ENCODE measurements around the gene RAPH1.

The RAPH1 gene

GRCh38 chr2:203580844-203581243, 45.7 kb upstream of the RAPH1 start:
- no peak overlapping the region for H3K4me3 ChIP-seq
- H3K36me3 ChIP-seq, result no peaks in the 10 kb centered on the region
- H3K4me1 ChIP-seq, result peaks cover 3 to 74% (median 50%) of the 10 kb centered on the region in 4 donors
- H3K9me3 ChIP-seq, result no peaks in the 10 kb centered on the region
- intact Hi-C loops (cut with DNase I; ENCODE audit: low total_unique reads), result loop anchor here (5.0 to 10.0 kb wide), 2 partner anchors 44 to 104 kb away; partner anchors contain the start of gene RAPH1
- H3K27me3 ChIP-seq, result no peaks in the 10 kb centered on the region
- no peak for TF ChIP-seq CTCF (IDR thresholded peaks at IDR 0.05)
- DNase-seq, result no peak
- peak overlapping the region; percentile 69 to 76 for H3K27ac ChIP-seq

GRCh38 chr2:203579730-203580129, 44.6 kb upstream of the RAPH1 start:
- TF ChIP-seq CTCF (IDR thresholded peaks at IDR 0.05), result no peak
- Histone ChIP-seq H3K4me1 (peaks cover 3 to 66% (median 46%) of the 10 kb centered on the region in 4 donors), H3K27me3 (no peaks in the 10 kb centered on the region), H3K4me3 (no peak overlapping the region), H3K36me3 (no peaks in the 10 kb centered on the region), H3K27ac (peak overlapping the region; percentile 69 to 76), H3K9me3 (no peaks in the 10 kb centered on the region)
- intact Hi-C loops (cut with DNase I; ENCODE audit: low total_unique reads), result loop anchor here (5.0 to 10.0 kb wide), 2 partner anchors 42 to 105 kb away; partner anchors contain the start of gene RAPH1
- no peak for DNase-seq

GRCh38 chr2:203578759-203579643, 43.9 kb upstream of the RAPH1 start:
- Histone ChIP-seq H3K36me3 (no peaks in the 10 kb centered on the region), H3K9me3 (no peaks in the 10 kb centered on the region), H3K27ac (peak overlapping the region; percentile 69 to 76), H3K4me3 (no peak overlapping the region), H3K4me1 (peaks cover 3 to 59% (median 40%) of the 10 kb centered on the region in 4 donors), H3K27me3 (no peaks in the 10 kb centered on the region)
- intact Hi-C loops (cut with DNase I; ENCODE audit: low total_unique reads), result no loop called here
- DNase-seq, result no peak
- peak in 1 of 2 experiments; percentile 22 for TF ChIP-seq CTCF (IDR thresholded peaks at IDR 0.05)

- Histone ChIP-seq H3K4me1 (peaks cover 0 to 17% (median 13%) of the 10 kb centered on the region in 4 donors), H3K36me3 (no peaks in the 10 kb centered on the region), H3K4me3 (no peak overlapping the region), H3K27ac (no peak overlapping the region), H3K9me3 (no peaks in the 10 kb centered on the region), H3K27me3 (no peaks in the 10 kb centered on the region)
- no peak for TF ChIP-seq CTCF (IDR thresholded peaks at IDR 0.05)
- DNase-seq, result no peak
- intact Hi-C loops (cut with DNase I; ENCODE audit: low total_unique reads), result no loop called here
These were observed 39.7 kb upstream of the RAPH1 start for GRCh38 chr2:203574824-203575223.

GRCh38 chr2:203572316-203572715, 37.2 kb upstream of the RAPH1 start:
- H3K27me3 ChIP-seq, result no peaks in the 10 kb centered on the region
- TF ChIP-seq CTCF (IDR thresholded peaks at IDR 0.05), result no peak
- no peaks in the 10 kb centered on the region for H3K4me1 ChIP-seq
- no peak overlapping the region for H3K27ac ChIP-seq
- no peak for DNase-seq
- H3K9me3 ChIP-seq, result no peaks in the 10 kb centered on the region
- no peaks in the 10 kb centered on the region for H3K36me3 ChIP-seq
- intact Hi-C loops (cut with DNase I; ENCODE audit: low total_unique reads), result no loop called here
- H3K4me3 ChIP-seq, result no peak overlapping the region

Measured in tibial artery (tissue), 4 donors.